HepG2 (cell line): ENCODE results near the gene ECE2. TPM values are rescaled to one million over a fixed set of nuclear protein-coding genes. Genes with fewer than 3 reads are reported as not detected.

Source experiments
- ATAC-seq: fragments of 200-7000 bp; cut with Tn5 transposase; 3 replicates; pipeline ENCODE4 v1.9.1; 2020; ENCODE audit warnings: mild to moderate bottlenecking, moderate library complexity
- BruUV-seq: library from RNA; stranded (reverse); fragments of 400-500 nt; replicated peaks from 2 replicates; lab custom pipeline; 2021; lab: Mats Ljungman, UMichigan
- CTCF ChIA-PET: fragments of 300-600 bp; formaldehyde crosslinking; extraction: SDS; loops from one replicate; lab custom pipeline; 2021; ENCODE audit warnings: low total read pairs, inconsistent platforms, low intra/inter-chr PET ratio; lab: Yijun Ruan, JAX
- POLR2A ChIA-PET: fragments of 350-600 bp; sonication (Branson Sonifier 250); formaldehyde crosslinking; loops from one replicate; lab custom pipeline; 2020; ENCODE audit warnings: antibody characterized with exemption, inconsistent platforms; lab: Yijun Ruan, JAX
- DNase-seq: peaks from one replicate; pipeline ENCODE4 v3.0.0-alpha.2; 2015; ENCODE audit warnings: low spot score
- FAIRE-seq: peaks from 3 replicates; lab custom pipeline; 2011; peaks lifted over from hg19 to GRCh38; lab: Jason Lieb, UNC
- H2AFZ ChIP-seq: one replicate; pipeline ENCODE4 v1.6.1; 2011; ENCODE audit warnings: low read length, inconsistent platforms
- H3K27ac ChIP-seq: fragments of 300-600 bp; 3 replicates; pipeline ENCODE4 v1.8.0; 2011; ENCODE audit warnings: mixed run types, mild to moderate bottlenecking, mixed read lengths, low read length, inconsistent platforms; ENCODE audit not compliant: insufficient read depth; ENCODE audit errors: extremely low read length
- H3K27me3 ChIP-seq, 2 experiments: fragments of 200-600 bp in 1 of 2; 2 replicates in 1 of 2; 3 replicates in 1 of 2; pipeline versions ENCODE4 v1.6.0 to v1.8.0; 2011; ENCODE audit warnings: low read length in 2 of 2, mild to moderate bottlenecking in 2 of 2, moderate library complexity in 2 of 2, inconsistent platforms in 1 of 2; ENCODE audit not compliant: insufficient read depth in 2 of 2, control insufficient read depth in 1 of 2
- H3K36me3 ChIP-seq, 2 experiments: fragments of 200-600 bp in 1 of 2; replicated peaks in 1 of 2; 2 replicates in 1 of 2; 3 replicates in 1 of 2; pipeline versions ENCODE4 v1.5.1 to v1.8.0; 2011; ENCODE audit warnings: low read length in 2 of 2, inconsistent platforms in 1 of 2; ENCODE audit not compliant: insufficient read depth in 2 of 2, control insufficient read depth in 1 of 2
- H3K4me1 ChIP-seq: 2 replicates; pipeline ENCODE4 v1.5.1; 2012; ENCODE audit warnings: low read length, inconsistent platforms; ENCODE audit not compliant: insufficient read depth
- H3K4me2 ChIP-seq: 2 replicates; pipeline ENCODE4 v1.6.0; 2011; ENCODE audit warnings: low read depth, low read length, inconsistent platforms
- H3K4me3 ChIP-seq, 3 experiments: fragments of 200-600 bp in 1 of 3; sonication (generic), shearing (Covaris generic) in 1 of 3; replicated peaks in 1 of 3; 2 replicates each; pipeline ENCODE4 v1.5.1; 2011 to 2016; ENCODE audit warnings: low read length in 3 of 3, inconsistent platforms in 2 of 3, low read depth in 2 of 3, mild to moderate bottlenecking in 2 of 3, control low read depth in 1 of 3, mixed read lengths in 1 of 3; ENCODE audit not compliant: insufficient read depth in 1 of 3
- H3K79me2 ChIP-seq: one replicate; pipeline ENCODE4 v1.6.1; 2011; ENCODE audit warnings: low read length, inconsistent platforms; ENCODE audit not compliant: insufficient read depth
- H3K9ac ChIP-seq: 2 replicates; pipeline ENCODE4 v1.6.0; 2011; ENCODE audit warnings: mild to moderate bottlenecking, low read depth, low read length, inconsistent platforms; ENCODE audit not compliant: insufficient read depth
- H3K9me3 ChIP-seq: 2 replicates; pipeline ENCODE4 v1.5.1; 2012; ENCODE audit warnings: mild to moderate bottlenecking, low read length
- H4K20me1 ChIP-seq: 2 replicates; pipeline ENCODE4 v1.6.0; 2011; ENCODE audit warnings: inconsistent platforms, mild to moderate bottlenecking, low read length, moderate library complexity; ENCODE audit not compliant: insufficient read depth
- AGO2 ChIP-seq: fragments of 200-400 bp; formaldehyde crosslinking; optimal IDR thresholded peaks from 2 replicates; pipeline ENCODE3; 2017; ENCODE audit warnings: mild to moderate bottlenecking, low read depth, low read length, moderate library complexity
- ATF1 ChIP-seq: IDR thresholded peaks from 2 replicates; pipeline ENCODE4 v1.6.1; 2016; ENCODE audit warnings: mild to moderate bottlenecking, control low read depth
- ATF7-NPFF ChIP-seq: sonication (generic); formaldehyde crosslinking; IDR thresholded peaks from 2 replicates; pipeline ENCODE4 v1.8.1; 2023; ENCODE audit warnings: mild to moderate bottlenecking, low read depth, missing genetic modification reagents, moderate library complexity
- BATF2 ChIP-seq: sonication (generic); formaldehyde crosslinking; IDR thresholded peaks from 2 replicates; pipeline ENCODE4 v1.8.0; 2022; ENCODE audit warnings: mild to moderate bottlenecking, missing genetic modification reagents, moderate library complexity
- ETV5 ChIP-seq: IDR thresholded peaks from 2 replicates; pipeline ENCODE4 v1.6.1; 2018; ENCODE audit warnings: missing biosample characterization, missing genetic modification reagents, inconsistent platforms, borderline replicate concordance
- FOSL2 ChIP-seq: sonication (generic); formaldehyde crosslinking; IDR thresholded peaks from 2 replicates; pipeline ENCODE4 v1.4.0; 2020; ENCODE audit warnings: missing genetic modification reagents
- KAT7 ChIP-seq: IDR thresholded peaks from 2 replicates; pipeline ENCODE4 v1.6.1; 2018; ENCODE audit warnings: borderline replicate concordance, missing compliant biosample characterization
- KLF9 ChIP-seq: IDR thresholded peaks from 2 replicates; pipeline ENCODE4 v1.6.1; 2016; ENCODE audit warnings: low read depth
- MED13 ChIP-seq: sonication (generic); formaldehyde crosslinking; IDR thresholded peaks from 2 replicates; pipeline ENCODE4 v1.5.0; 2020; ENCODE audit warnings: missing genetic modification reagents
- RAD21 ChIP-seq: fragments of 450-650 bp; formaldehyde crosslinking; IDR thresholded peaks from 2 replicates; pipeline ENCODE4 v1.5.0; 2020; ENCODE audit warnings: mild to moderate bottlenecking
- RBFOX2 ChIP-seq: fragments of 200-400 bp; formaldehyde crosslinking; IDR thresholded peaks from 2 replicates; pipeline ENCODE4 v1.6.1; 2017; ENCODE audit warnings: low read depth, mild to moderate bottlenecking, low read length
- SRSF1 ChIP-seq: fragments of 200-400 bp; formaldehyde crosslinking; optimal IDR thresholded peaks from 2 replicates; pipeline ENCODE3; 2017; ENCODE audit warnings: mild to moderate bottlenecking, low read depth, low read length, moderate library complexity
- ZNF17 ChIP-seq: sonication (generic); formaldehyde crosslinking; IDR thresholded peaks from 2 replicates; pipeline ENCODE4 v1.5.0; 2020; ENCODE audit warnings: mild to moderate bottlenecking, missing genetic modification reagents
- ZNF782 ChIP-seq: sonication (generic); formaldehyde crosslinking; IDR thresholded peaks from 2 replicates; pipeline ENCODE4 v1.4.0; 2020; ENCODE audit warnings: missing genetic modification reagents, mild to moderate bottlenecking, borderline replicate concordance
- ZSCAN21 ChIP-seq: sonication (generic); formaldehyde crosslinking; IDR thresholded peaks from 2 replicates; pipeline ENCODE4 v1.8.0; 2022; ENCODE audit warnings: mild to moderate bottlenecking, missing genetic modification reagents, moderate library complexity, borderline replicate concordance
- ZSCAN30 ChIP-seq: sonication (generic); formaldehyde crosslinking; IDR thresholded peaks from 2 replicates; pipeline ENCODE4 v1.5.0; 2020; ENCODE audit warnings: mild to moderate bottlenecking, missing genetic modification reagents
- WGBS: methylation state at CpG from one replicate; pipeline ENCODE4 v1.1.6; 2017; ENCODE audit warnings: low lambda C conversion rate; 5-methylcytosine and 5-hydroxymethylcytosine counted together
- in situ Hi-C: cut with HindIII; loops from 2 replicates; pipeline ENCODE4 v1.10.0; 2017; ENCODE audit warnings: low pct_unique_long_range_greater_than_20kb; ENCODE audit not compliant: extremely low pct_ligation_motif_present
- intact Hi-C: fragments of 100-400 bp; cut with micrococcal nuclease; formaldehyde crosslinking; loops from one replicate; pipeline ENCODE4 v1.10.0; 2022; ENCODE audit not compliant: unreplicated experiment
- polyA plus RNA-seq, 8 experiments: library from polyadenylated mRNA; depleted of rRNA in 3 of 8; stranded (reverse) in 7 of 8; unstranded in 1 of 8; fragments of >200 nt; fragmentation: Illumina TruSeq in 4 of 8; extraction: Trizol in 4 of 8; gene quantifications; 2 replicates each; pipeline versions ENCODE4 v1.2.1 to v1.2.3, GENCODE V29; 2011 to 2016; ENCODE audit warnings: low read depth in 4 of 8, missing spikeins in 1 of 8, mixed read lengths in 1 of 8; ENCODE audit not compliant: insufficient read depth in 1 of 8
- total RNA-seq, 5 experiments: library from RNA; depleted of rRNA; stranded (reverse); fragments of >200 nt; fragmentation: Illumina TruSeq; extraction: Trizol; gene quantifications; 2 replicates each; pipeline ENCODE4 v1.2.3, GENCODE V29; 2016; ENCODE audit warnings: low read depth in 1 of 5
- TF ChIP-seq, protein P1 (sequence below): sonication (generic); formaldehyde crosslinking; IDR thresholded peaks from 2 replicates; pipeline ENCODE4 v1.4.0; 2020; ENCODE audit warnings: missing genetic modification reagents
- TF ChIP-seq, protein P2 (sequence below): sonication (generic); formaldehyde crosslinking; IDR thresholded peaks from 2 replicates; pipeline ENCODE4 v1.5.1; 2020; ENCODE audit warnings: missing genetic modification reagents, mild to moderate bottlenecking, borderline replicate concordance
- TF ChIP-seq, protein P3 (sequence below): sonication (generic); formaldehyde crosslinking; IDR thresholded peaks from 2 replicates; pipeline ENCODE4 v1.8.0; 2022; ENCODE audit warnings: missing genetic modification reagents, low read depth, mild to moderate bottlenecking, borderline replicate concordance

The ECE2 gene
- total and polyA plus RNA-seq, 2 of the 13 experiments (the other 11 are each of a cell fraction or from before 2014, with no cell fraction given), result not detected

DNA sequence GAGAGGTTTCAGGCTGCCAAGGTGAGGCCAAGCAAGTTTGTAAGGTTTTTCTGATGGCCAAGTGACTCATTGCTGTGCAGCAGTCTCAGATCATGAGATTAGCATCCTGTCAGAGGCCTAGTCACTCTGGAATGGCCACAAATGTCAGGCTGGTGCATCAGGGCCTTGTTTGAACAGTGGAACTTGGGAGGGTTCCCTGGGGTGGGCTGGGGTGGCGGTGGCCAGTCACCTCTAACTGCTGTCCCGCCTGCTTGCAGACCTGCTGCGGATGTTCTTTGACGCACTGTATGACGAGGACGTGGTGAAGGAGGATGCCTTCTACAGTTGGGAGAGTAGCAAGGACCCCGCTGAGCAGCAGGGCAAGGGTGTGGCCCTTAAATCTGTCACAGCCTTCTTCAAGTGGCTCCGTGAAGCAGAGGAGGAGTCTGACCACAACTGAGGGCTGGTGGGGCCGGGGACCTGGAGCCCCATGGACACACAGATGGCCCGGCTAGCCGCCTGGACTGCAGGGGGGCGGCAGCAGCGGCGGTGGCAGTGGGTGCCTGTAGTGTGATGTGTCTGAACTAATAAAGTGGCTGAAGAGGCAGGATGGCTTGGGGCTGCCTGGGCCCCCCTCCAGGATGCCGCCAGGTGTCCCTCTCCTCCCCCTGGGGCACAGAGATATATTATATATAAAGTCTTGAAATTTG lies 58.8 kb downstream of the ECE2 start:
- intact Hi-C loops (no loop called here), in situ Hi-C loops (no loop called here)
- Histone ChIP-seq H3K9me3 (no peaks in the 10 kb centered on the region), H3K4me1 (peaks cover 18% of the 10 kb centered on the region), H2AFZ (no peak overlapping the region), H3K27me3 (no peaks in the 10 kb centered on the region; a peak in 1 of 5 replicates), H3K4me2 (no peak overlapping the region), H4K20me1 (peaks cover 19% of the 10 kb centered on the region; the same call in 1 of the 2 replicates), H3K36me3 (peaks cover 25 to 45% of the 10 kb centered on the region in 2 experiments), H3K79me2 (peaks cover 16% of the 10 kb centered on the region), H3K4me3 (no peak overlapping the region), H3K27ac (no peak overlapping the region), H3K9ac (no peak overlapping the region)
- 96% methylated on average over 11 of the region's 15 CpGs for WGBS
- TF ChIP-seq ZNF782 (CRISPR knock-in tag) (no peak), RBFOX2 (peak; percentile 56), KAT7 (CRISPR knock-in tag) (no peak), SRSF1 (peak; percentile 38), ATF7-NPFF (CRISPR knock-in tag) (no peak), AGO2 (peak; percentile 89), FOSL2 (peak; percentile 26; the same call in 1 of the 2 replicates), ETV5 (CRISPR knock-in tag) (no peak), ZNF17 (no peak), RAD21 (CRISPR knock-in tag) (no peak), MED13 (CRISPR knock-in tag) (no peak), ZSCAN30 (CRISPR knock-in tag) (no peak), ATF1 (CRISPR knock-in tag) (no peak), KLF9 (CRISPR knock-in tag) (no peak), BATF2 (CRISPR knock-in tag) (no peak), ZSCAN21 (CRISPR knock-in tag) (no peak)
- TF ChIP-seq, protein P1, sequence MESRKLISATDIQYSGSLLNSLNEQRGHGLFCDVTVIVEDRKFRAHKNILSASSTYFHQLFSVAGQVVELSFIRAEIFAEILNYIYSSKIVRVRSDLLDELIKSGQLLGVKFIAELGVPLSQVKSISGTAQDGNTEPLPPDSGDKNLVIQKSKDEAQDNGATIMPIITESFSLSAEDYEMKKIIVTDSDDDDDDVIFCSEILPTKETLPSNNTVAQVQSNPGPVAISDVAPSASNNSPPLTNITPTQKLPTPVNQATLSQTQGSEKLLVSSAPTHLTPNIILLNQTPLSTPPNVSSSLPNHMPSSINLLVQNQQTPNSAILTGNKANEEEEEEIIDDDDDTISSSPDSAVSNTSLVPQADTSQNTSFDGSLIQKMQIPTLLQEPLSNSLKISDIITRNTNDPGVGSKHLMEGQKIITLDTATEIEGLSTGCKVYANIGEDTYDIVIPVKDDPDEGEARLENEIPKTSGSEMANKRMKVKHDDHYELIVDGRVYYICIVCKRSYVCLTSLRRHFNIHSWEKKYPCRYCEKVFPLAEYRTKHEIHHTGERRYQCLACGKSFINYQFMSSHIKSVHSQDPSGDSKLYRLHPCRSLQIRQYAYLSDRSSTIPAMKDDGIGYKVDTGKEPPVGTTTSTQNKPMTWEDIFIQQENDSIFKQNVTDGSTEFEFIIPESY, result peak; percentile 44; the same call in 1 of the 2 replicates
- TF ChIP-seq, protein P2, sequence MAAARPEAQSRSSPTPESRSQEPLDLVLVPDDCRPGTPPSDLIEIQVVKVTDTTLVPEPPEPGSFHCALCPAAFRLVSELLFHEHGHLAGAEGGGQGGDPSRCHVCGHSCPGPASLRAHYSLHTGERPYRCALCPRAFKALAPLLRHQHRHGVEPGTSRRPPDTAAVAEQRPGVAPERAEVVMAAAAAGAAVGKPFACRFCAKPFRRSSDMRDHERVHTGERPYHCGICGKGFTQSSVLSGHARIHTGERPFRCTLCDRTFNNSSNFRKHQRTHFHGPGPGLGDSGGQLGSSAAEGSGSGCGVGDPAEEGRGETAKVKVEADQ (CRISPR knock-in tag), result no peak
- TF ChIP-seq, protein P3, sequence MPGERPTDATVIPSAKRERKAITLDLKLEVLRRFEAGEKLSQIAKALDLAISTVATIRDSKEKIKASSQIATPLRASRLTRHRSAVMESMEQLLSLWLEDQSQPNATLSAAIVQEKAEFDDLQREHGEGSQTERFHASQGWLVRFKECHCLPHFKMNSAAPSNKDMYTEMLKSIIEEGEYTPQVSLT (CRISPR knock-in tag), result no peak
- CTCF ChIA-PET, result no interaction called here
- BruUV-seq, result no TSS peak
- FAIRE-seq, result no peak
- ATAC-seq, result no peak; the same call in 2 of the 3 replicates
- no peak for DNase-seq
- POLR2A ChIA-PET, result interaction anchor here (1.0 to 1.4 kb wide), 2 partner anchors 11 to 16 kb away, joined by 3 to 5 read pairs; no protein-coding TSS in a partner anchor
